Neural cell (in vitro differentiated cells): ENCODE results near the gene BAG1. TPM values are rescaled to one million over a fixed set of nuclear protein-coding genes. Genes with fewer than 3 reads are reported as not detected.

Experiments
- H2AFZ ChIP-seq: fragments of 200-600, 300-800 bp; sonication (generic), shearing (Covaris generic); 2 replicates; pipeline ENCODE4 v1.6.0; 2014; ENCODE audit warnings: low read depth, mild to moderate bottlenecking, antibody characterized with exemption, low read length, moderate library complexity
- H3F3A ChIP-seq: fragments of 200-600 bp; shearing (Covaris generic); 2 replicates; pipeline ENCODE4 v1.6.1; 2016; ENCODE audit warnings: mild to moderate bottlenecking, moderate library complexity, mixed read lengths, antibody characterized with exemption, low read length; ENCODE audit not compliant: insufficient read depth, poor library complexity, severe bottlenecking
- H3K27ac ChIP-seq: fragments of 200-600, 300-800 bp; sonication (generic), shearing (Covaris generic); 2 replicates; pipeline ENCODE4 v1.5.1; 2014; ENCODE audit warnings: mild to moderate bottlenecking, low read length, moderate library complexity
- H3K27me3 ChIP-seq: fragments of 300-800, 200-600 bp; sonication (generic), shearing (Covaris generic); 2 replicates; pipeline ENCODE4 v1.6.0; 2014; ENCODE audit warnings: mild to moderate bottlenecking, low read depth, low read length, moderate library complexity; ENCODE audit not compliant: insufficient read depth
- H3K36me3 ChIP-seq: fragments of 300-800, 200-600 bp; sonication (generic), shearing (Covaris generic); 2 replicates; pipeline ENCODE4 v1.5.1; 2014; ENCODE audit warnings: mild to moderate bottlenecking, antibody characterized with exemption, low read length, moderate library complexity; ENCODE audit not compliant: insufficient read depth
- H3K4me2 ChIP-seq: fragments of 300-800, 200-600 bp; sonication (generic), shearing (Covaris generic); 2 replicates; pipeline ENCODE4 v1.6.0; 2014; ENCODE audit warnings: mild to moderate bottlenecking, low read length
- H3K4me3 ChIP-seq: fragments of 300-800, 200-600 bp; sonication (generic), shearing (Covaris generic); 2 replicates; pipeline ENCODE4 v1.5.1; 2014; ENCODE audit warnings: mild to moderate bottlenecking, low read length, moderate library complexity
- H3K79me2 ChIP-seq: fragments of 200-600 bp; shearing (Covaris generic); replicated peaks from 2 replicates; pipeline ENCODE4 v1.6.0; 2014; ENCODE audit warnings: mild to moderate bottlenecking, low read length, moderate library complexity; ENCODE audit not compliant: insufficient read depth
- H3K9ac ChIP-seq: fragments of 300-800, 200-600 bp; sonication (generic), shearing (Covaris generic); 2 replicates; pipeline ENCODE4 v1.6.1; 2016; ENCODE audit warnings: mild to moderate bottlenecking, low read length, mixed read lengths
- H3K9me2 ChIP-seq: fragments of 200-600 bp; shearing (Covaris generic); 2 replicates; pipeline ENCODE4 v1.6.1; 2016; ENCODE audit warnings: mild to moderate bottlenecking, low read length, mixed read lengths; ENCODE audit not compliant: insufficient read depth
- H3K9me3 ChIP-seq: fragments of 200-600, 300-800 bp; sonication (generic), shearing (Covaris generic); 2 replicates; pipeline ENCODE4 v1.6.1; 2016; ENCODE audit warnings: mild to moderate bottlenecking, mixed run types, low read length, moderate library complexity, mixed read lengths
- H4K20me1 ChIP-seq: fragments of 200-600 bp; shearing (Covaris generic); 2 replicates; pipeline ENCODE4 v1.6.1; 2016; ENCODE audit warnings: mild to moderate bottlenecking, mixed run types; ENCODE audit not compliant: insufficient read depth
- CTCF ChIP-seq: fragments of 450-650 bp; IDR thresholded peaks from 2 replicates; pipeline ENCODE4 v1.5.1; 2014; ENCODE audit warnings: antibody characterized with exemption, mild to moderate bottlenecking, moderate library complexity; ENCODE audit not compliant: poor library complexity, severe bottlenecking
- EP300 ChIP-seq: fragments of 450-650 bp; conservative IDR thresholded peaks from 2 replicates; pipeline ENCODE4 v1.6.1; 2014; ENCODE audit warnings: antibody characterized with exemption, mild to moderate bottlenecking, moderate library complexity; ENCODE audit not compliant: poor library complexity, severe bottlenecking
- EZH2 ChIP-seq: fragments of 200-600, 300-800 bp; shearing (Covaris generic), sonication (generic); IDR thresholded peaks from 2 replicates; pipeline ENCODE4 v1.6.1; 2014; ENCODE audit warnings: antibody characterized with exemption, low read length, borderline replicate concordance, mild to moderate bottlenecking; ENCODE audit not compliant: insufficient read depth, poor library complexity, severe bottlenecking
- MXI1 ChIP-seq: fragments of 450-650 bp; conservative IDR thresholded peaks from 2 replicates; pipeline ENCODE4 v1.6.1; 2014; ENCODE audit warnings: antibody characterized with exemption, mild to moderate bottlenecking; ENCODE audit not compliant: poor library complexity, severe bottlenecking
- POLR2AphosphoS5 ChIP-seq: IDR thresholded peaks from 2 replicates; pipeline ENCODE4 v1.6.1; 2012
- RAD21 ChIP-seq: fragments of 450-650 bp; conservative IDR thresholded peaks from 2 replicates; pipeline ENCODE4 v1.6.1; 2014; ENCODE audit warnings: antibody characterized with exemption, mild to moderate bottlenecking, moderate library complexity
- REST ChIP-seq: IDR thresholded peaks from 2 replicates; pipeline ENCODE4 v1.6.1; 2012; ENCODE audit warnings: borderline replicate concordance
- SMC3 ChIP-seq: fragments of 450-650 bp; conservative IDR thresholded peaks from 2 replicates; pipeline ENCODE4 v1.6.1; 2014; ENCODE audit warnings: antibody characterized with exemption, mild to moderate bottlenecking, moderate library complexity; ENCODE audit not compliant: poor library complexity
- TAF1 ChIP-seq: IDR thresholded peaks from 2 replicates; pipeline ENCODE4 v1.6.1; 2012; ENCODE audit warnings: low read depth
- polyA plus RNA-seq: library from polyadenylated mRNA; depleted of rRNA; stranded (reverse); fragments of >200 nt; gene quantifications from 2 replicates; pipeline ENCODE4 v1.2.3, GENCODE V29; 2014

The BAG1 gene
- polyA plus RNA-seq, 1 donor from 2014 or later = 94.9 TPM

GRCh38 chr9:33255014-33255413 is 9.5 kb downstream of the BAG1 start:
- Histone ChIP-seq H3F3A (no peaks in the 10 kb centered on the region), H3K9me2 (no peaks in the 10 kb centered on the region)
- TF ChIP-seq MXI1 (no peak), TAF1 (no peak), RAD21 (no peak), REST (no peak), CTCF (no peak), EZH2 (no peak), POLR2AphosphoS5 (no peak), SMC3 (no peak), EP300 (no peak)

GRCh38 chr9:33254211-33254610 is 10.3 kb downstream of the BAG1 start:
- no peak overlapping the region for H3K4me3 ChIP-seq
- H3K9me2 ChIP-seq = no peaks in the 10 kb centered on the region
- no peaks in the 10 kb centered on the region for H3F3A ChIP-seq
- TF ChIP-seq TAF1 (no peak), SMC3 (no peak), EP300 (no peak), EZH2 (no peak), POLR2AphosphoS5 (no peak), REST (no peak), RAD21 (no peak), MXI1 (no peak), CTCF (no peak)
- H3K4me2 ChIP-seq = no peak overlapping the region
- no peaks in the 10 kb centered on the region for H3K27me3 ChIP-seq
- no peaks in the 10 kb centered on the region for H4K20me1 ChIP-seq
- no peak overlapping the region for H2AFZ ChIP-seq
- peaks cover 1% of the 10 kb centered on the region for H3K36me3 ChIP-seq
- H3K79me2 ChIP-seq = no peaks in the 10 kb centered on the region
- no peak overlapping the region for H3K27ac ChIP-seq
- H3K9ac ChIP-seq = no peak overlapping the region
- no peaks in the 10 kb centered on the region for H3K9me3 ChIP-seq

More at GRCh38 chr9:33255014-33255413, 9.5 kb downstream of the BAG1 start:
- H3K4me2 ChIP-seq = no peak overlapping the region
- H3K36me3 ChIP-seq = peaks cover 7% of the 10 kb centered on the region
- no peaks in the 10 kb centered on the region for H3K79me2 ChIP-seq
- no peak overlapping the region for H2AFZ ChIP-seq
- H3K9ac ChIP-seq = no peak overlapping the region
- no peak overlapping the region for H3K27ac ChIP-seq
- H3K4me3 ChIP-seq = no peak overlapping the region
- no peaks in the 10 kb centered on the region for H3K9me3 ChIP-seq
- H3K27me3 ChIP-seq = no peaks in the 10 kb centered on the region
- no peaks in the 10 kb centered on the region for H4K20me1 ChIP-seq
